Glutamatergic neuron (in vitro differentiated cells): Measurements from ENCODE around the gene RAB7B. TPM values are rescaled to one million over a fixed set of nuclear protein-coding genes. Genes with fewer than 3 reads are reported as not detected.

Experiments used
- DNase-seq: peaks from one replicate; pipeline ENCODE4 v3.0.0; 2022
- H3K27ac Mint-ChIP-seq: one replicate; pipeline ENCODE4 v1.8.0; 2020; ENCODE audit warnings: mild to moderate bottlenecking, mixed read lengths, inconsistent platforms; ENCODE audit not compliant: unreplicated experiment
- H3K27me3 Mint-ChIP-seq: one replicate; pipeline ENCODE4 v1.8.0; 2020; ENCODE audit warnings: mild to moderate bottlenecking, moderate library complexity, mixed read lengths, inconsistent platforms; ENCODE audit not compliant: unreplicated experiment
- H3K36me3 Mint-ChIP-seq: one replicate; pipeline ENCODE4 v1.8.0; 2020; ENCODE audit warnings: mild to moderate bottlenecking, mixed read lengths, inconsistent platforms; ENCODE audit not compliant: unreplicated experiment
- H3K4me1 Mint-ChIP-seq: one replicate; pipeline ENCODE4 v1.8.0; 2020; ENCODE audit warnings: mild to moderate bottlenecking, low read depth, mixed read lengths, inconsistent platforms; ENCODE audit not compliant: unreplicated experiment
- H3K4me3 Mint-ChIP-seq: one replicate; pipeline ENCODE4 v1.8.0; 2020; ENCODE audit warnings: mild to moderate bottlenecking, mixed read lengths, inconsistent platforms; ENCODE audit not compliant: unreplicated experiment
- H3K9me3 Mint-ChIP-seq: one replicate; pipeline ENCODE4 v1.8.0; 2020; ENCODE audit warnings: mild to moderate bottlenecking, moderate library complexity, mixed read lengths, inconsistent platforms; ENCODE audit not compliant: unreplicated experiment
- CTCF ChIP-seq: fragments of 200-600 bp; sonication (generic); IDR thresholded peaks from one replicate; pipeline ENCODE4 v1.5.0; 2021; ENCODE audit not compliant: partially characterized antibody, unreplicated experiment
- total RNA-seq: library from RNA; stranded (reverse); fragmentation: NEBNext Ultra II Directional; extraction: Animal tissue kit (Norgen Biotek cat#: 25700); gene quantifications from one replicate; pipeline ENCODE4 v1.2.1, GENCODE V29; 2021; ENCODE audit not compliant: unreplicated experiment

RAB7B gene
- total RNA-seq, 1 donor from 2014 or later = not detected

- TF ChIP-seq CTCF = no peak
- H3K36me3 Mint-ChIP-seq = peaks cover 7% of the 10 kb centered on the region
- peaks cover 2% of the 10 kb centered on the region for H3K27me3 Mint-ChIP-seq
- no peak overlapping the region for H3K4me3 Mint-ChIP-seq
- no peak for DNase-seq
- peaks cover 2% of the 10 kb centered on the region for H3K4me1 Mint-ChIP-seq
- no peak overlapping the region for H3K27ac Mint-ChIP-seq
- H3K9me3 Mint-ChIP-seq = peaks cover 10% of the 10 kb centered on the region
These were observed 2.6 kb upstream of the RAB7B start for GRCh38 chr1:206005778-206006180.

GRCh38 chr1:206005234-206005633 lies 2.0 kb upstream of the RAB7B start:
- H3K4me3 Mint-ChIP-seq = no peak overlapping the region
- no peak overlapping the region for H3K27ac Mint-ChIP-seq
- peaks cover 2% of the 10 kb centered on the region for H3K27me3 Mint-ChIP-seq
- peaks cover 7% of the 10 kb centered on the region for H3K36me3 Mint-ChIP-seq
- TF ChIP-seq CTCF = no peak
- peaks cover 10% of the 10 kb centered on the region for H3K9me3 Mint-ChIP-seq
- DNase-seq = no peak
- H3K4me1 Mint-ChIP-seq = peaks cover 2% of the 10 kb centered on the region

- peaks cover 2% of the 10 kb centered on the region for H3K27me3 Mint-ChIP-seq
- H3K4me1 Mint-ChIP-seq = peaks cover 2% of the 10 kb centered on the region
- peaks cover 7% of the 10 kb centered on the region for H3K36me3 Mint-ChIP-seq
- no peak for DNase-seq
- H3K27ac Mint-ChIP-seq = no peak overlapping the region
- TF ChIP-seq CTCF = no peak
- H3K4me3 Mint-ChIP-seq = no peak overlapping the region
- H3K9me3 Mint-ChIP-seq = peaks cover 10% of the 10 kb centered on the region
These were observed 1.6 kb upstream of the RAB7B start for GRCh38 chr1:206004826-206005225.

GRCh38 chr1:206003854-206004800 lies 932 bp upstream of the RAB7B start:
- peaks cover 10% of the 10 kb centered on the region for H3K9me3 Mint-ChIP-seq

More at GRCh38 chr1:206003854-206004800, 932 bp upstream of the RAB7B start:
- H3K4me1 Mint-ChIP-seq = peaks cover 2% of the 10 kb centered on the region
- DNase-seq = no peak
- peak overlapping the region; percentile 49 for H3K4me3 Mint-ChIP-seq
- H3K27ac Mint-ChIP-seq = peak overlapping the region; percentile 55
- peaks cover 2% of the 10 kb centered on the region for H3K27me3 Mint-ChIP-seq
- peaks cover 8% of the 10 kb centered on the region for H3K36me3 Mint-ChIP-seq
- TF ChIP-seq CTCF = no peak
